Endodermal cell (in vitro differentiated cells): Measurements from ENCODE around the gene CDC14C. TPM values are rescaled to one million over a fixed set of nuclear protein-coding genes. Genes with fewer than 3 reads are reported as not detected.

Experiments
- DNase-seq: peaks from one replicate; pipeline ENCODE4 v3.0.0-alpha.2; 2017
- H3K27ac ChIP-seq: 2 replicates; pipeline ENCODE4 v1.5.1; 2013; ENCODE audit warnings: mild to moderate bottlenecking, low read depth, low read length, moderate library complexity
- H3K27me3 ChIP-seq: 2 replicates; pipeline ENCODE4 v1.6.1; 2013; ENCODE audit warnings: mild to moderate bottlenecking, low read length, moderate library complexity; ENCODE audit not compliant: insufficient read depth, control insufficient read depth, poor library complexity, severe bottlenecking
- H3K36me3 ChIP-seq: 2 replicates; pipeline ENCODE4 v1.7.0; 2013; ENCODE audit warnings: mild to moderate bottlenecking, low read length, moderate library complexity; ENCODE audit not compliant: control insufficient read depth, insufficient read depth
- H3K4me1 ChIP-seq: one replicate; pipeline ENCODE4 v1.7.0; 2013; ENCODE audit warnings: low read length; ENCODE audit not compliant: control insufficient read depth, insufficient read depth
- H3K4me3 ChIP-seq: 2 replicates; pipeline ENCODE4 v1.5.1; 2013; ENCODE audit warnings: mild to moderate bottlenecking, low read length, moderate library complexity
- H3K9ac ChIP-seq: 2 replicates; pipeline ENCODE4 v1.6.1; 2013; ENCODE audit warnings: mild to moderate bottlenecking, low read length, moderate library complexity; ENCODE audit not compliant: poor library complexity, severe bottlenecking; ENCODE audit errors: extremely low read depth
- H3K9me3 ChIP-seq: 2 replicates; pipeline ENCODE4 v1.6.1; 2013; ENCODE audit warnings: mild to moderate bottlenecking, low read length, moderate library complexity; ENCODE audit not compliant: control insufficient read depth
- H3K27ac Mint-ChIP-seq: 2 replicates; pipeline ENCODE4 v1.8.0; 2020; ENCODE audit warnings: mixed read lengths
- H3K27me3 Mint-ChIP-seq: 2 replicates; pipeline ENCODE4 v1.8.0; 2021; ENCODE audit warnings: mild to moderate bottlenecking, mixed read lengths; ENCODE audit not compliant: insufficient read depth
- H3K36me3 Mint-ChIP-seq: 2 replicates; pipeline ENCODE4 v1.8.0; 2020; ENCODE audit warnings: low read depth, mixed read lengths
- H3K4me1 Mint-ChIP-seq: 2 replicates; pipeline ENCODE4 v1.8.0; 2020; ENCODE audit warnings: mixed read lengths
- H3K4me3 Mint-ChIP-seq: 2 replicates; pipeline ENCODE4 v1.8.0; 2020; ENCODE audit warnings: mild to moderate bottlenecking, moderate library complexity, mixed read lengths
- H3K9me3 Mint-ChIP-seq: 2 replicates; pipeline ENCODE4 v1.8.0; 2020; ENCODE audit warnings: mild to moderate bottlenecking, mixed read lengths
- WGBS, 2 experiments: methylation state at CpG; one replicate each; pipeline versions ENCODE4 v1.1.5 to v1.1.7; 2013; ENCODE audit warnings: missing lambda C conversion rate in 2 of 2, mixed read lengths in 1 of 2; ENCODE audit not compliant: insufficient coverage in 1 of 2, insufficient read length in 1 of 2; 5-methylcytosine and 5-hydroxymethylcytosine counted together
- total RNA-seq, 2 donors: library from RNA; stranded (reverse); fragmentation: NEBNext Ultra II Directional in 1 of 2; extraction: Animal tissue kit (Norgen Biotek cat#: 25700) in 1 of 2; gene quantifications; 2 replicates in 1 of 2; 3 replicates in 1 of 2; pipeline ENCODE4 v1.2.1, GENCODE V29; 2021
- TF ChIP-seq, protein P1 (sequence below): fragments of 200-600 bp; sonication (generic); conservative IDR thresholded peaks from 2 replicates; pipeline ENCODE4 v1.5.0; 2021; ENCODE audit warnings: antibody characterized with exemption, mild to moderate bottlenecking

The CDC14C gene
- total RNA-seq, 2 donors from 2014 or later, result not detected

- Mint-ChIP-seq H3K27ac (no peak overlapping the region), H3K36me3 (no peaks in the 10 kb centered on the region), H3K9me3 (no peaks in the 10 kb centered on the region), H3K4me1 (peaks cover 15% of the 10 kb centered on the region), H3K27me3 (peaks cover 12% of the 10 kb centered on the region), H3K4me3 (no peak overlapping the region)
- TF ChIP-seq, protein P1, sequence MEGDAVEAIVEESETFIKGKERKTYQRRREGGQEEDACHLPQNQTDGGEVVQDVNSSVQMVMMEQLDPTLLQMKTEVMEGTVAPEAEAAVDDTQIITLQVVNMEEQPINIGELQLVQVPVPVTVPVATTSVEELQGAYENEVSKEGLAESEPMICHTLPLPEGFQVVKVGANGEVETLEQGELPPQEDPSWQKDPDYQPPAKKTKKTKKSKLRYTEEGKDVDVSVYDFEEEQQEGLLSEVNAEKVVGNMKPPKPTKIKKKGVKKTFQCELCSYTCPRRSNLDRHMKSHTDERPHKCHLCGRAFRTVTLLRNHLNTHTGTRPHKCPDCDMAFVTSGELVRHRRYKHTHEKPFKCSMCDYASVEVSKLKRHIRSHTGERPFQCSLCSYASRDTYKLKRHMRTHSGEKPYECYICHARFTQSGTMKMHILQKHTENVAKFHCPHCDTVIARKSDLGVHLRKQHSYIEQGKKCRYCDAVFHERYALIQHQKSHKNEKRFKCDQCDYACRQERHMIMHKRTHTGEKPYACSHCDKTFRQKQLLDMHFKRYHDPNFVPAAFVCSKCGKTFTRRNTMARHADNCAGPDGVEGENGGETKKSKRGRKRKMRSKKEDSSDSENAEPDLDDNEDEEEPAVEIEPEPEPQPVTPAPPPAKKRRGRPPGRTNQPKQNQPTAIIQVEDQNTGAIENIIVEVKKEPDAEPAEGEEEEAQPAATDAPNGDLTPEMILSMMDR, result no peak
- Histone ChIP-seq H3K9me3 (no peaks in the 10 kb centered on the region), H3K36me3 (no peaks in the 10 kb centered on the region), H3K9ac (no peak overlapping the region), H3K4me3 (no peak overlapping the region), H3K27ac (no peak overlapping the region), H3K4me1 (no peaks in the 10 kb centered on the region), H3K27me3 (peaks cover 18% of the 10 kb centered on the region)
- DNase-seq, result no peak
Measured at GRCh38 chr7:48959676-48960075, 35.3 kb downstream of the CDC14C start.

GRCh38 chr7:48962821-48963505, 38.6 kb downstream of the CDC14C start:
- H3K27ac Mint-ChIP-seq, result peak overlapping the region; percentile 59
- H3K4me1 Mint-ChIP-seq, result peaks cover 15% of the 10 kb centered on the region
- peaks cover 3% of the 10 kb centered on the region for H3K27me3 Mint-ChIP-seq
- Histone ChIP-seq H3K4me3 (no peak overlapping the region), H3K9ac (no peak overlapping the region), H3K27ac (no peak overlapping the region), H3K36me3 (no peaks in the 10 kb centered on the region), H3K27me3 (peaks cover 4% of the 10 kb centered on the region), H3K4me1 (no peaks in the 10 kb centered on the region), H3K9me3 (no peaks in the 10 kb centered on the region)
- H3K4me3 Mint-ChIP-seq, result no peak overlapping the region
- no peaks in the 10 kb centered on the region for H3K36me3 Mint-ChIP-seq
- peak; percentile 44 for DNase-seq
- TF ChIP-seq, protein P1, result no peak
- H3K9me3 Mint-ChIP-seq, result no peaks in the 10 kb centered on the region
- WGBS, 2 experiments, result 89 to 94% methylated on average over 5 to 7 of the region's 7 CpGs

DNA sequence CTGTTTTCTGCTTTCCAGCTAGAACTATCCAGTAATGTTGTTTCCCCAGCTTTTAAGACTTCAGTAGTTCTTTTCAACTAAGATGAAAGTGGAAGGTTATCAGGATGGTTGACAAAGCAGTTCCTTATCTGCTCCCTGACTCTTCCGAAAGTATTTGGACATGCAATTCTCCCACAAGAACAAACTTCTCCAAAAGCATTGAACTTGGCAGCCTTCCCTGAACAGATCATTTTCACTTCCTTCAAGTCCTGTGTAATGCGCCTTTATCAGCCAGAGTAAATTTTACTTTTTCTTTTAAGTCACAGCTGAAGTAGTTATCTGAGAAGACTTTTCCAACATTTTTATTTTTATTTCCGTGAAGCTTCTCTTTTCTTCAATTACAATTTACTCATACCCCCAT, 39.7 kb downstream of the CDC14C start:
- H3K9me3 ChIP-seq, result no peaks in the 10 kb centered on the region
- Mint-ChIP-seq H3K27me3 (no peaks in the 10 kb centered on the region), H3K4me3 (no peak overlapping the region), H3K27ac (no peak overlapping the region), H3K36me3 (no peaks in the 10 kb centered on the region), H3K9me3 (no peaks in the 10 kb centered on the region), H3K4me1 (peaks cover 15% of the 10 kb centered on the region)
- H3K36me3 ChIP-seq, result no peaks in the 10 kb centered on the region
- DNase-seq, result no peak
- H3K27me3 ChIP-seq, result no peaks in the 10 kb centered on the region
- no peak overlapping the region for H3K9ac ChIP-seq
- H3K4me1 ChIP-seq, result no peaks in the 10 kb centered on the region
- H3K4me3 ChIP-seq, result no peak overlapping the region
- 81% methylated on average over 2 of the region's 3 CpGs; no CpG with 5 or more reads in 1 of the 2 experiments for WGBS, 2 experiments
- TF ChIP-seq, protein P1, result no peak
- no peak overlapping the region for H3K27ac ChIP-seq
